DND-41 (cell line): ENCODE measurements around the gene PACS1.

Source experiments
- ATAC-seq: fragments of 200-7000 bp; cut with Tn5 transposase; 3 replicates; pipeline ENCODE4 v1.9.1; 2021; ENCODE audit warnings: low read depth; ENCODE audit not compliant: insufficient read depth
- DNase-seq: peaks from one replicate; pipeline ENCODE4 v3.0.0-alpha.2; 2020
- H2AFZ ChIP-seq: 2 replicates; pipeline ENCODE4 v1.6.0; 2012; ENCODE audit warnings: low read depth, low read length
- H3K27ac ChIP-seq: 2 replicates; pipeline ENCODE4 v1.5.1; 2012; ENCODE audit warnings: low read length, inconsistent platforms
- H3K27me3 ChIP-seq: fragments of 200-600 bp; sonication (generic); 2 replicates; pipeline ENCODE4 v1.6.0; 2012; ENCODE audit warnings: low read length, mild to moderate bottlenecking, inconsistent platforms; ENCODE audit not compliant: insufficient read depth, poor library complexity
- H3K36me3 ChIP-seq: 2 replicates; pipeline ENCODE4 v1.5.1; 2012; ENCODE audit warnings: low read length, inconsistent platforms; ENCODE audit not compliant: insufficient read depth
- H3K4me1 ChIP-seq: 2 replicates; pipeline ENCODE4 v1.5.1; 2012; ENCODE audit warnings: mild to moderate bottlenecking, low read length; ENCODE audit not compliant: insufficient read depth
- H3K4me2 ChIP-seq: 2 replicates; pipeline ENCODE4 v1.6.0; 2012; ENCODE audit warnings: mild to moderate bottlenecking, moderate library complexity, low read length, inconsistent platforms; ENCODE audit not compliant: insufficient read depth
- H3K4me3 ChIP-seq, 2 experiments: fragments of 200-600 bp in 1 of 2; shearing (Covaris generic) in 1 of 2; 2 replicates each; pipeline ENCODE4 v1.5.1; 2012 to 2016; ENCODE audit warnings: inconsistent platforms in 2 of 2, low read length in 2 of 2, mild to moderate bottlenecking in 2 of 2, low read depth in 1 of 2, moderate library complexity in 1 of 2
- H3K79me2 ChIP-seq: 2 replicates; pipeline ENCODE4 v1.6.0; 2012; ENCODE audit warnings: low read length, inconsistent platforms; ENCODE audit not compliant: insufficient read depth
- H3K9ac ChIP-seq: 2 replicates; pipeline ENCODE4 v1.6.0; 2012; ENCODE audit warnings: low read depth, mild to moderate bottlenecking, inconsistent platforms, low read length, moderate library complexity
- H3K9me3 ChIP-seq: 2 replicates; pipeline ENCODE4 v1.5.1; 2012; ENCODE audit warnings: low read length, moderate library complexity, mild to moderate bottlenecking, inconsistent platforms; ENCODE audit not compliant: insufficient read depth, severe bottlenecking
- H4K20me1 ChIP-seq: 2 replicates; pipeline ENCODE4 v1.6.0; 2012; ENCODE audit warnings: low read length; ENCODE audit not compliant: insufficient read depth
- EZH2 ChIP-seq: IDR thresholded peaks from 3 replicates; pipeline ENCODE4 v1.6.1; 2012; ENCODE audit warnings: borderline replicate concordance, low read depth, mild to moderate bottlenecking, moderate library complexity, low read length, inconsistent platforms; ENCODE audit not compliant: severe bottlenecking
- TF ChIP-seq, protein P1 (sequence below): IDR thresholded peaks from 2 replicates; pipeline ENCODE4 v1.5.1; 2012; ENCODE audit warnings: borderline replicate concordance, low read length, moderate library complexity, mild to moderate bottlenecking; ENCODE audit not compliant: poor library complexity, severe bottlenecking; ENCODE audit errors: extremely low read depth

Gene PACS1

DNA sequence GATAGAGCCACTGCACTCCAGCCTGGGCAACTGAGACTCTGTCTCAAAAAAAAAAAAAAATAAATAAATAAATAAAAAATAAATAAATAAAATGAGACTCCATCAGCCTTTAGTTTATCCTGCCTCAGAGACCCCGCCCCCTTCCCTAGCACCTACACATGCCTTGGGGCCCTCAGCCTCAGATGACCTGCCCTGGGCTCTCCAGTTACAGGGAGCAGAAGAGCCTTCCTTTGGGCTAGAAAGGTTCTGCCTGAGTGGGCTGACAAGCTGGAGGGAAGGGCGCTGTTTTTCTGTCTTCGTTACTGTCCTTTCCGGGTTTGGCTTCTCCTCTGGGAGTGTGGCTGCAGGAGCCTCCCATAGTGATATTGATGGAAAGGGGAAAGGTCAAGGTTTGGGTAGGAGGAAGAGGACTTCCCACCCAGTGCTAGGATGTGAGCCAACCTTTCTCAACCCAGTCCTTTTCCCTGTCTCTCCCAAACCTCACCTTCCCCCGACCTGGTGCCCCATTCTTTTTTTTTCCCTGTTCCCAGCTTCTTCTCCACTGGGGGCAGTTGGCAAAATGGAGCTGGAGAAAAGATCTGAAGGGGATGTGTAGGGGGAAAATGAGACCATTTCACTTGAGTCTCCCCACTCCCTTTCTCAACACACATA lies 19.4 kb upstream of the PACS1 start:
- Histone ChIP-seq H4K20me1 (peaks cover 15% of the 10 kb centered on the region; the same call in 1 of the 2 replicates), H3K79me2 (peaks cover 35% of the 10 kb centered on the region), H3K4me3 (peak overlapping the region in 1 of 2 experiments; percentile 83; a peak in 2 of 4 replicates), H3K4me1 (peaks cover 34% of the 10 kb centered on the region), H3K9me3 (no peaks in the 10 kb centered on the region), H3K27me3 (no peaks in the 10 kb centered on the region), H3K4me2 (peak overlapping the region; percentile 97), H3K36me3 (peaks cover 33% of the 10 kb centered on the region), H3K27ac (peak overlapping the region; percentile 79), H3K9ac (peak overlapping the region; percentile 77), H2AFZ (peak overlapping the region; percentile 97)
- no peak for TF ChIP-seq EZH2
- TF ChIP-seq, protein P1, sequence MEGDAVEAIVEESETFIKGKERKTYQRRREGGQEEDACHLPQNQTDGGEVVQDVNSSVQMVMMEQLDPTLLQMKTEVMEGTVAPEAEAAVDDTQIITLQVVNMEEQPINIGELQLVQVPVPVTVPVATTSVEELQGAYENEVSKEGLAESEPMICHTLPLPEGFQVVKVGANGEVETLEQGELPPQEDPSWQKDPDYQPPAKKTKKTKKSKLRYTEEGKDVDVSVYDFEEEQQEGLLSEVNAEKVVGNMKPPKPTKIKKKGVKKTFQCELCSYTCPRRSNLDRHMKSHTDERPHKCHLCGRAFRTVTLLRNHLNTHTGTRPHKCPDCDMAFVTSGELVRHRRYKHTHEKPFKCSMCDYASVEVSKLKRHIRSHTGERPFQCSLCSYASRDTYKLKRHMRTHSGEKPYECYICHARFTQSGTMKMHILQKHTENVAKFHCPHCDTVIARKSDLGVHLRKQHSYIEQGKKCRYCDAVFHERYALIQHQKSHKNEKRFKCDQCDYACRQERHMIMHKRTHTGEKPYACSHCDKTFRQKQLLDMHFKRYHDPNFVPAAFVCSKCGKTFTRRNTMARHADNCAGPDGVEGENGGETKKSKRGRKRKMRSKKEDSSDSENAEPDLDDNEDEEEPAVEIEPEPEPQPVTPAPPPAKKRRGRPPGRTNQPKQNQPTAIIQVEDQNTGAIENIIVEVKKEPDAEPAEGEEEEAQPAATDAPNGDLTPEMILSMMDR, result no peak
- ATAC-seq, result no peak
- DNase-seq, result no peak

- Histone ChIP-seq H3K36me3 (peaks cover 39% of the 10 kb centered on the region), H3K9ac (peak overlapping the region; percentile 77), H2AFZ (peak overlapping the region; percentile 97), H3K27ac (peak overlapping the region; percentile 79), H3K79me2 (peaks cover 35% of the 10 kb centered on the region), H3K4me1 (peaks cover 32% of the 10 kb centered on the region), H3K4me2 (peak overlapping the region; percentile 97), H3K4me3 (peak overlapping the region; percentile 61 to 83), H4K20me1 (peaks cover 15% of the 10 kb centered on the region; the same call in 1 of the 2 replicates), H3K27me3 (no peaks in the 10 kb centered on the region), H3K9me3 (no peaks in the 10 kb centered on the region)
- DNase-seq (no peak), ATAC-seq (no peak)
- TF ChIP-seq, protein P1, result no peak
- no peak for TF ChIP-seq EZH2
Measured at GRCh38 chr11:66051371-66051765, 18.7 kb upstream of the PACS1 start.

- peak within 1 kb of the TSS; percentile 79 for H3K27ac ChIP-seq
- DNase-seq, result peak; percentile 98
- peak; percentile 98 for ATAC-seq
- H4K20me1 ChIP-seq, result peaks cover 15% of the 10 kb centered on the region; the same call in 1 of the 2 replicates
- H2AFZ ChIP-seq, result peak within 1 kb of the TSS; percentile 97
- peak within 1 kb of the TSS; percentile 97 for H3K4me2 ChIP-seq
- H3K9ac ChIP-seq, result peak within 1 kb of the TSS; percentile 77
- no peaks in the 10 kb centered on the region for H3K27me3 ChIP-seq
- no peaks in the 10 kb centered on the region for H3K9me3 ChIP-seq
- peak within 1 kb of the TSS; percentile 70 to 83 for H3K4me3 ChIP-seq
- peaks cover 46% of the 10 kb centered on the region for H3K36me3 ChIP-seq
- peaks cover 38% of the 10 kb centered on the region for H3K79me2 ChIP-seq
- peaks cover 32% of the 10 kb centered on the region for H3K4me1 ChIP-seq
- TF ChIP-seq, protein P1, result no peak
- no peak for TF ChIP-seq EZH2
Measured at GRCh38 chr11:66051766-66052663, 18.1 kb upstream of the PACS1 start, which contains the start of gene SF3B2. Gene SF3B2 (plus strand): TSS chr11:66052364. CDS start chr11:66052385, 21 bp downstream.
